ENCODE data around the gene BFAR. TPM values are rescaled to one million over a fixed set of nuclear protein-coding genes. Genes with fewer than 3 reads are reported as not detected.

Gene BFAR
- total and polyA plus RNA-seq, 2 of the 8 experiments (the other 6 are each of a cell fraction or from before 2014, with no cell fraction given): 56.9 to 78.2 TPM

DNA sequence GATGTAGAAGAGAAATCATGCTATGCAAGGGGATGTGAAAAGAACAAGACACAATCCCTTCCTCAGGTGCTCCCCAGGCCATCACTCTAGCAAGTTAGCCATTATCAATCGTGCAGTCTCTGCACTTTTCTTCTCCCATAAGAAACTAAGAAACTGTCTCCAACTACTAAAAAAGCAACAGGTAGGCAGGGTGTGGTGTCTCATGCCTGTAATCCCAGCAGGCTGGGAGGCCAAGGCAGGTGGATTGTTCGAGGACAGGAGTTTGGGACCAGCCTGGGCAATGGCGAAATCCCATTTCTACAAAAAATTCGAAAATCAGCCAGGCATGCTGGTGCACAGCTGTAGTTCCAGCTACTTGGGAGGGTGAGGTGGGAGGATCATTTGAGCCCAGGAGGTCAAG lies 16.5 kb upstream of the BFAR start:
- Histone ChIP-seq H4K8ac (ENCODE audit: extremely low read depth, insufficient read depth, low read length) (no peak overlapping the region), H3K9me3 (ENCODE audit: insufficient read depth in 2 of 2, low read depth in 1 of 2, low read length in 1 of 2) (no peaks in the 10 kb centered on the region), H3K56ac (replicated peaks; ENCODE audit: insufficient read length, low read depth, low read length) (no peak overlapping the region), H2BK5ac (ENCODE audit: low read depth, low read length) (no peak overlapping the region), H2BK20ac (ENCODE audit: low read length) (no peak overlapping the region), H2BK15ac (ENCODE audit: low read length) (no peak overlapping the region), H3K14ac (ENCODE audit: insufficient read length) (no peak overlapping the region), H3K79me2 (ENCODE audit: control insufficient read depth in 1 of 2, insufficient read depth in 2 of 2, low read length in 2 of 2) (no peaks in the 10 kb centered on the region), H3K27ac (ENCODE audit: low read depth, low read length) (no peak overlapping the region), H2BK12ac (ENCODE audit: low read depth, low read length) (no peak overlapping the region), H2BK120ac (replicated peaks; ENCODE audit: low read depth, low read length) (no peak overlapping the region), H4K20me1 (replicated peaks in 1 of 2; ENCODE audit: control insufficient read depth in 1 of 2, insufficient read depth in 2 of 2, low read length in 2 of 2) (no peaks in the 10 kb centered on the region), H3K4me3 (ENCODE audit: extremely low read depth in 1 of 4, insufficient read depth in 2 of 4, low read depth in 3 of 4, low read length in 4 of 4) (no peak overlapping the region), H3K23ac (ENCODE audit: insufficient read length) (no peak overlapping the region), H2AK5ac (ENCODE audit: low read depth, low read length) (no peak overlapping the region), H3K79me1 (ENCODE audit: low read depth, low read length) (no peaks in the 10 kb centered on the region), H3K4me2 (ENCODE audit: insufficient read depth in 1 of 2, low read depth in 2 of 2, low read length in 2 of 2) (no peak overlapping the region), H3K27me3 (replicated peaks in 1 of 4; ENCODE audit: control insufficient read depth in 3 of 4, extremely low read depth in 1 of 4, insufficient read depth in 3 of 4, low read length in 3 of 4) (no peaks in the 10 kb centered on the region), H4K91ac (replicated peaks; ENCODE audit: insufficient read length, low read length) (no peak overlapping the region), H3K18ac (ENCODE audit: extremely low read depth, low read length) (no peak overlapping the region), H3K36me3 (ENCODE audit: control insufficient read depth in 2 of 4, insufficient read depth in 4 of 4, low read length in 3 of 4) (peaks cover 10 to 62% (median 24%) of the 10 kb centered on the region in 4 experiments), H4K5ac (ENCODE audit: insufficient read length, low read depth, low read length) (no peak overlapping the region), H3K9ac (replicated peaks in 1 of 4; ENCODE audit: extremely low read depth in 1 of 4, low read depth in 3 of 4, low read length in 3 of 4) (no peak overlapping the region), H2AFZ (ENCODE audit: low read length) (no peak overlapping the region), H3K23me2 (ENCODE audit: low read depth, low read length) (no peaks in the 10 kb centered on the region), H3K4ac (replicated peaks; ENCODE audit: insufficient read length, low read depth, low read length) (no peak overlapping the region), H3K4me1 (replicated peaks in 1 of 4; ENCODE audit: control insufficient read depth in 3 of 4, insufficient read depth in 4 of 4, low read length in 3 of 4) (no peaks in the 10 kb centered on the region)
- no peak for FAIRE-seq
- no peak for TF ChIP-seq RBBP5 (IDR thresholded peaks at IDR 0.05; ENCODE audit: borderline replicate concordance, low read depth, low read length)
- ChIA-PET POLR2A (ENCODE audit: partially characterized antibody) (interaction anchor here (0.7 to 1.2 kb wide), 3 partner anchors 9 to 13 kb away, joined by 3 to 4 read pairs (median 3); no protein-coding TSS in a partner anchor), CTCF (ENCODE audit: partially characterized antibody) (no interaction called here)
- 95% methylated on average over 4 of the region's 4 CpGs; no CpG with 5 or more reads in 1 of the 2 experiments for WGBS, 2 experiments (ENCODE audit: extremely low coverage in 1 of 2, insufficient coverage in 1 of 2, insufficient read length in 1 of 2, insufficient replicate concordance in 2 of 2, low coverage in 1 of 2, low lambda C conversion rate in 2 of 2, missing lambda C conversion rate in 1 of 2)
- DNase-seq (ENCODE audit: low read depth in 1 of 2, low spot score in 2 of 2): no peak
